K562 (cell line): ENCODE results near the gene THAP12. TPM values are rescaled to one million over a fixed set of nuclear protein-coding genes. Genes with fewer than 3 reads are reported as not detected.

Experiments
- ATAC-seq: fragments of 200-7000 bp; cut with Tn5 transposase; 3 replicates; pipeline ENCODE4 v1.9.1; 2020; ENCODE audit warnings: moderate library complexity
- BruUV-seq: library from RNA; stranded (reverse); fragments of 400-500 nt; replicated peaks from 2 replicates; lab custom pipeline; 2021; lab: Mats Ljungman, UMichigan
- CTCF ChIA-PET: fragments of 300-600 bp; formaldehyde crosslinking; extraction: SDS; loops from one replicate; lab custom pipeline; 2021; ENCODE audit warnings: low intra/inter-chr PET ratio; lab: Yijun Ruan, JAX
- POLR2A ChIA-PET: fragments of 300-600, 350-650 bp; sonication (Branson Sonifier 250); formaldehyde crosslinking; extraction: SDS; loops from one replicate; lab custom pipeline; 2021; ENCODE audit warnings: antibody characterized with exemption, inconsistent platforms; lab: Yijun Ruan, JAX
- DNase-seq, 4 experiments: peaks; one replicate each; pipeline versions ENCODE4 v3.0.0 to v3.0.0-alpha.2; 2011 to 2018; ENCODE audit warnings: low spot score in 3 of 4, mixed read lengths in 3 of 4; ENCODE audit errors: extremely low read depth in 1 of 4
- FAIRE-seq: peaks from 2 replicates; lab custom pipeline; 2011; peaks lifted over from hg19 to GRCh38; lab: Jason Lieb, UNC
- H2AFZ ChIP-seq: 2 replicates; pipeline ENCODE4 v1.6.0; 2011; ENCODE audit warnings: low read depth, low read length, control low read depth, inconsistent platforms
- H3K27ac ChIP-seq: fragments of 200-600 bp; 3 replicates; pipeline ENCODE4 v1.8.0; 2011; ENCODE audit warnings: low read depth, mild to moderate bottlenecking, control low read depth, inconsistent platforms, low read length, moderate library complexity, mixed read lengths; ENCODE audit errors: extremely low read depth
- H3K27me3 ChIP-seq, 2 experiments: fragments of 300-600 bp in 1 of 2; 2 replicates in 1 of 2; 3 replicates in 1 of 2; pipeline versions ENCODE4 v1.6.0 to v1.8.0; 2011; ENCODE audit warnings: inconsistent platforms in 2 of 2, low read length in 2 of 2, mild to moderate bottlenecking in 1 of 2, mixed read lengths in 1 of 2, moderate library complexity in 1 of 2; ENCODE audit not compliant: control insufficient read depth in 2 of 2, insufficient read depth in 2 of 2
- H3K36me3 ChIP-seq: fragments of 300-600 bp; 3 replicates; pipeline ENCODE4 v1.8.0; 2011; ENCODE audit warnings: mild to moderate bottlenecking, low read length, inconsistent platforms; ENCODE audit not compliant: control insufficient read depth, insufficient read depth
- H3K4me1 ChIP-seq, 2 experiments: fragments of 200-600 bp in 1 of 2; replicated peaks in 1 of 2; 2 replicates in 1 of 2; 3 replicates in 1 of 2; pipeline versions ENCODE4 v1.5.1 to v1.8.0; 2011; ENCODE audit warnings: inconsistent platforms in 2 of 2, low read length in 2 of 2, mild to moderate bottlenecking in 1 of 2, mixed read lengths in 1 of 2, moderate library complexity in 1 of 2; ENCODE audit not compliant: control insufficient read depth in 2 of 2, insufficient read depth in 2 of 2
- H3K4me2 ChIP-seq: 2 replicates; pipeline ENCODE4 v1.6.1; 2011; ENCODE audit warnings: low read length, control low read depth, inconsistent platforms, mixed read lengths; ENCODE audit not compliant: insufficient read depth
- H3K4me3 ChIP-seq: fragments of 200-600 bp; sonication (generic), shearing (Covaris generic); 2 replicates; pipeline ENCODE4 v1.5.1; 2016; ENCODE audit warnings: control low read depth, inconsistent platforms
- H3K79me2 ChIP-seq: fragments of 200-600 bp; 3 replicates; pipeline ENCODE4 v1.8.0; 2011; ENCODE audit warnings: low read length, inconsistent platforms; ENCODE audit not compliant: control insufficient read depth, insufficient read depth
- H3K9ac ChIP-seq, 2 experiments: 2 replicates each; pipeline versions ENCODE4 v1.6.0 to v1.6.1; 2011; ENCODE audit warnings: low read depth in 2 of 2, low read length in 2 of 2, control low read depth in 1 of 2, inconsistent platforms in 1 of 2, mild to moderate bottlenecking in 1 of 2, mixed read lengths in 1 of 2; ENCODE audit not compliant: insufficient read depth in 1 of 2
- H3K9me1 ChIP-seq: one replicate; pipeline ENCODE4 v1.6.0; 2011; ENCODE audit warnings: inconsistent platforms, mild to moderate bottlenecking, low read length, moderate library complexity; ENCODE audit not compliant: control insufficient read depth, insufficient read depth
- H3K9me3 ChIP-seq: replicated peaks from 2 replicates; pipeline ENCODE4 v1.5.1; 2011; ENCODE audit warnings: low read depth, low read length, inconsistent platforms; ENCODE audit not compliant: control insufficient read depth, insufficient read depth
- H4K20me1 ChIP-seq: replicated peaks from 2 replicates; pipeline ENCODE4 v1.6.1; 2011; ENCODE audit warnings: low read length, inconsistent platforms, mixed read lengths; ENCODE audit not compliant: control insufficient read depth, insufficient read depth
- CEBPB ChIP-seq: fragments of 450-650 bp; IDR thresholded peaks from 2 replicates; pipeline ENCODE4 v1.6.1; 2016; ENCODE audit warnings: missing genetic modification characterization, missing compliant biosample characterization
- RCOR1 ChIP-seq, 2 experiments: IDR thresholded peaks; 2 replicates each; pipeline ENCODE4 v1.6.1; 2012; ENCODE audit warnings: low read depth in 2 of 2, low read length in 2 of 2, borderline replicate concordance in 1 of 2, improper control_type of control experiment in 1 of 2
- SPI1 ChIP-seq: IDR thresholded peaks from 2 replicates; pipeline ENCODE4 v1.6.1; 2011; ENCODE audit warnings: low read depth, low read length, control low read depth, borderline replicate concordance
- TOE1 ChIP-seq, 2 experiments: fragments of 450-650 bp in 1 of 2; sonication (generic) in 1 of 2; formaldehyde crosslinking in 1 of 2; IDR thresholded peaks; 2 replicates each; pipeline versions ENCODE4 v1.7.1 to v1.8.0; 2016 to 2022; ENCODE audit warnings: borderline replicate concordance in 2 of 2, mild to moderate bottlenecking in 2 of 2, antibody characterized with exemption in 1 of 2, inconsistent platforms in 1 of 2, low read depth in 1 of 2, missing genetic modification reagents in 1 of 2, moderate library complexity in 1 of 2
- WGBS: fragments of 100-300 bp; shearing (Covaris generic); methylation state at CpG from one replicate; pipeline ENCODE4 v1.1.6; 2016; ENCODE audit warnings: low coverage, mixed read lengths; ENCODE audit not compliant: insufficient coverage; ENCODE audit errors: missing lambda C conversion rate; 5-methylcytosine and 5-hydroxymethylcytosine counted together
- in situ Hi-C: fragments of 300-500 bp; cut with MboI; formaldehyde crosslinking; loops from 4 replicates; pipeline ENCODE4 v1.15.0; 2018; ENCODE audit warnings: inconsistent platforms, mixed read lengths
- intact Hi-C: fragments of 100-400 bp; cut with micrococcal nuclease; formaldehyde crosslinking; loops from 2 replicates; pipeline ENCODE4 v1.14.2; 2022
- polyA plus RNA-seq, 8 experiments: library from polyadenylated mRNA; depleted of rRNA in 4 of 8; stranded (reverse) in 5 of 8; unstranded in 3 of 8; fragments of >200 nt; fragmentation: Nextera tagmentation in 2 of 8; fragmentation: Illumina TruSeq in 1 of 8; extraction: Ambion mirVana in 2 of 8; extraction: Trizol in 1 of 8; gene quantifications; 2 replicates each; pipeline versions ENCODE4 v1.2.1 to v1.2.3, GENCODE V29; 2011 to 2014; ENCODE audit warnings: inconsistent platforms in 1 of 8, missing spikeins in 1 of 8
- total RNA-seq, 7 experiments: library from RNA; depleted of rRNA in 6 of 7; stranded (reverse); fragments of >200 nt in 6 of 7; fragmentation: Illumina TruSeq in 2 of 7; extraction: Trizol in 2 of 7; gene quantifications; 2 replicates each; pipeline versions ENCODE4 v1.2.1 to v1.2.3, GENCODE V29; 2011 to 2021; ENCODE audit warnings: low replicate concordance in 1 of 7

Gene THAP12
- total and polyA plus RNA-seq, 9 of the 15 experiments (the other 6 are each of a cell fraction or from before 2014, with no cell fraction given): 28.1 to 103 (median 57.8) TPM

- TF ChIP-seq TOE1 (IDR thresholded peaks at IDR 0.05; ENCODE audit: borderline replicate concordance) (no peak), TOE1 (CRISPR knock-in tag; IDR thresholded peaks at IDR 0.05; ENCODE audit: borderline replicate concordance, low read depth) (no peak), RCOR1 (IDR thresholded peaks at IDR 0.05; ENCODE audit: borderline replicate concordance in 1 of 2, low read depth in 2 of 2, low read length in 2 of 2) (0 out of 4 replicates have a peak, but pooled peaks of 1 of the 2 experiments have one; percentile 15), CEBPB (tag) (peak; percentile 57), SPI1 (peak; percentile 43; the same call in 1 of the 2 replicates)
- TF ChIP-seq, all 486 proteins: peak for 3
- peak; percentile 60 for ATAC-seq
These were observed 53.7 kb downstream of the THAP12 start for GRCh38 chr11:76327202-76327601.

More at GRCh38 chr11:76327202-76327601, 53.7 kb downstream of the THAP12 start:
- H3K4me2 ChIP-seq: no peak overlapping the region; the same call in 1 of the 2 replicates
- FAIRE-seq: no peak
- peak overlapping the region in 1 of 2 experiments; percentile 50; a peak in 1 of 4 replicates for H3K9ac ChIP-seq
- no peaks in the 10 kb centered on the region for H3K79me2 ChIP-seq
- no peak overlapping the region for H2AFZ ChIP-seq
- in situ Hi-C loops (no loop called here), intact Hi-C loops (loop anchor here (10.0 kb wide), 1 partner anchor 348 kb away; the partner anchor contains the start of gene LRRC32)
- no peaks in the 10 kb centered on the region for H4K20me1 ChIP-seq
- H3K36me3 ChIP-seq: no peaks in the 10 kb centered on the region
- peak in 1 of 4 experiments; percentile 12 for DNase-seq
- no peak overlapping the region for H3K4me3 ChIP-seq
- POLR2A ChIA-PET: interaction anchor here (1.2 kb wide), 1 partner anchor 11 kb away, joined by 3 read pairs; no protein-coding TSS in a partner anchor
- H3K9me3 ChIP-seq: no peaks in the 10 kb centered on the region
- no peak overlapping the region for H3K27ac ChIP-seq
- H3K9me1 ChIP-seq: no peaks in the 10 kb centered on the region
- CTCF ChIA-PET: no interaction called here
- H3K27me3 ChIP-seq: peaks cover 0 to 21% of the 10 kb centered on the region in 2 experiments; a peak in 2 of 5 replicates
- no TSS peak for BruUV-seq
- WGBS: 0% methylated on average over 1 of the region's 1 CpG
- peaks cover 9 to 18% of the 10 kb centered on the region in 2 experiments; a peak in 4 of 5 replicates for H3K4me1 ChIP-seq
